ENCODE measurements around the gene RTL1.

The RTL1 gene

DNA sequence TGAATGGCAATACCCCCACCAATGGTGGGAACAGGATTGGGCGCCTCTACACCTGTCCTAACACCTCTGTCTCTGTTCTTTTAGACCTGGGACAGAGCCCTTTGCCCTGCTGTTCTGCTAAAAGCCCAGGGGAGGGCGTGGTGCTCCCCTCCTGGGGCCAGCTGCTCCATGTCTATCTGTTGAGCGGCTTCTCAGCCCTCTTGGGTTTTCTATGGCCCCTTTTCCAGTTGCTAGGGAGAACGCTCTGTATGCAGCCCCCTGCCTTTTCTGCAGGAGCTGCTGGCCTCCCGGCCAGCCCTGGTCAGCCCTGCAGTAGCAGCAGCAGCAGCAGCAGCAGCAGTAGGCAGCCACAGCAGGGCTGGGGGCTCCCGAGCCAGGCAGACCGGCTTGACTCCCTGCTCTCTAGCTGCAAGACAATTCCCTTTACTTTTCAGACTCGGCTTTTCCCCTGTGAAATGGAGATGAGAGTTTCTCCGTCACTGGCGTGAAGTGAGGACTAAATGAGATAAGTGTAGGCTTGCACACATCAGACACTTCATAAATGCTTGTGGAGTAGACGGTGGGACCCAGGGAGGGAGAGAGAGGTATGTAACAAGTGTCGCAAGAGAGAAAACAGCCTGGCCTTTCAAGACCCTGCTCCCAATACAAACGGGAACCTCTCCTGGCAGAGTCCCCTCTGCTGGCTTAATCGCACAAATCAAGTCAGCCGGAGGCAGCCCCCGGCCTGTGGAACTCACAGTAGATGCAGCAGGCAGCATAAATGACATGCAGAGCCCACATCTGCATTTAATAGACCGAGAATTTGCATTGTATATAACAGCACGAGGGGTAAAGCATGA lies 1.0 kb downstream of the RTL1 start:
- no peak overlapping the region for H3K27ac Mint-ChIP-seq
- H3K4me3 Mint-ChIP-seq, result no peak overlapping the region
- no peaks in the 10 kb centered on the region for H3K9me3 Mint-ChIP-seq
- no peaks in the 10 kb centered on the region for H3K4me1 Mint-ChIP-seq (ENCODE audit: low read depth)
- no peaks in the 10 kb centered on the region for H3K36me3 Mint-ChIP-seq (ENCODE audit: low read depth)
- H3K27me3 Mint-ChIP-seq (ENCODE audit: low read depth), result peaks cover 62% of the 10 kb centered on the region

DNA sequence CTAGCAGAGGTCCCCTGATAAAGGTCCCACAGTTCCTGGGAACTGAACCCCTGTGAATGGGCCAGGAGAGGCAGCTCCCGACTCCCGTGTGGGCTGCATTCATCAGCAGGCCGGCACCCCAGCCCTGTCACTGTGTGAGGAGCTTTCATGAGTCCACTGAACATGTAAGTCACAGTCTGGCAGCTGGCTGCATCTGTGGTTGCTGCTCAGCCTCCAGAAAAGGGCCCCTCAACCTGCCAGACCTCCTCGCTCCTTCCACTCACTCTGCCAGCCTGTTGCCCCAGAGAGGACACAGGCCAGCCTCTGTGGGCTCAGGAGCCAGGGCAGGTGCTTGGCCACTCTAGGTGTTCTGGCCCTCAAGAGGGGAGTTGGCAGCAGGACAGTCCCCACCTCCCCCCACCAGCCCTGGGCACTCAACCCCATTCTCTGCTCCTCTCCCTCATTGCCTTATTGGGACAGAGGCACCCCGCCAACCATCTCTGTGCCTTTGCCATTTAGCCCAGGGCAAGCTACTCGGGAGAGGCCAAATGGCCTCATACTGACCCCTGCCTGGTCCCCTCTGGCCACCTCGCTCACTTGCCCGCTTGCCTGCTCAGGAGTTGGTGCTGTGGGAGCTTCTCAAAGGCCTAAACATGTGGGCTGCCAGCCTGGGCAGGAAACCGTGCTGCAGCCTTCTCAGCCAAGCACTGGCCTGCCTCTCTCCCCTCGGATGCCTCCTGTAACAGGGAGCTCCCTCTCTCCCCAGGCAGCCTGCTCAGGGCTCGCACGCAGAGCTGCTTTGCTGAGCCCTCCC lies 1.9 kb downstream of the RTL1 start:
- Mint-ChIP-seq H3K36me3 (ENCODE audit: low read depth) (no peaks in the 10 kb centered on the region), H3K4me1 (ENCODE audit: low read depth) (no peaks in the 10 kb centered on the region), H3K27me3 (ENCODE audit: low read depth) (peaks cover 62% of the 10 kb centered on the region), H3K9me3 (no peaks in the 10 kb centered on the region), H3K4me3 (no peak overlapping the region), H3K27ac (no peak overlapping the region)

- Mint-ChIP-seq H3K36me3 (ENCODE audit: low read depth) (no peaks in the 10 kb centered on the region), H3K4me3 (no peak overlapping the region), H3K27ac (no peak overlapping the region), H3K4me1 (ENCODE audit: low read depth) (no peaks in the 10 kb centered on the region), H3K9me3 (no peaks in the 10 kb centered on the region), H3K27me3 (ENCODE audit: low read depth) (peaks cover 59% of the 10 kb centered on the region)
Measured at GRCh38 chr14:100900837-100901390, 2.6 kb downstream of the RTL1 start.

DNA sequence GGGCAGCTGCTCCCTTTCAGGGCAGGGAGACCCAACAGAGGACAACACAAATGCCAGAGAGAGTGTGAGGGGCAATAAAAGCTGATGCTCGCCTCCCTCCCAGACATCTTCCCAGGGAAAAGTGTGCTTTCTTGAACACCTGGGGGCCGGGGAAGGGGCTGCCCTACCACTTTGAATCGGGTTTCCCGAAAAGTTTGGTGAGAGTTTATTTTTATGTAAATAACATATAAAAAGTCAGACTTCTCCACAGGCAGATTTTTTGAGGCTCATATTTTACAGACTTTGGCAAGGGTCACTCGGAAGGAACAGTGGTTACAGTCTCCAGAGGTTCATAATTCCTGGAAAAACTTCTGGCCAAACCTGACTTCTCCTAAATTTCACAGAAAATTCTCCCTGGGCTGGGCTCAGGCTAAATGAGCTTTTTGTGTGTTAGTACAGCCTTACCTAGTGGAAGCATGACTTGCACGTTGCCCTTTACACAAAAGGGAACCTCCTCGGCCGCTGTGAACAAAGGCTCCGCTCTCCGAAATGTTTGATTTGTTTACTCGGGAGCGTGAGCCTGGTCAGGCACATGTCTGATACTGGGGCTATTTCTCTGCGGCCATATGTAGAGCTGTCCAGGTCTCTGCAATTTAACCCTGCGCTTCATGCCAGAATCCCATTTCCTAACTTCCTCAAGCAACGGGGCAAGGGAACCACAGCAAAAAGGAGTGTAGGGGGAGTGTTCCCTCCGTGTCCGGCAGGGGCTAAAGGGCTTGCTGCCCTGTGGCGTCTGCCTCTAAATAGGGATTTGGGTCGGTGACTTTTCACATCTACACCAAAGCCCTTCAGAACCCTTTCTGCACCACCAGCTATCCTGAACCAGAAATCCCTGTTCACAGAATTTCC lies 3.4 kb downstream of the RTL1 start:
- no peak overlapping the region for H3K4me3 Mint-ChIP-seq
- H3K9me3 Mint-ChIP-seq, result no peaks in the 10 kb centered on the region
- H3K27ac Mint-ChIP-seq, result no peak overlapping the region
- H3K36me3 Mint-ChIP-seq (ENCODE audit: low read depth), result no peaks in the 10 kb centered on the region
- H3K27me3 Mint-ChIP-seq (ENCODE audit: low read depth), result peaks cover 51% of the 10 kb centered on the region
- H3K4me1 Mint-ChIP-seq (ENCODE audit: low read depth), result no peaks in the 10 kb centered on the region

DNA sequence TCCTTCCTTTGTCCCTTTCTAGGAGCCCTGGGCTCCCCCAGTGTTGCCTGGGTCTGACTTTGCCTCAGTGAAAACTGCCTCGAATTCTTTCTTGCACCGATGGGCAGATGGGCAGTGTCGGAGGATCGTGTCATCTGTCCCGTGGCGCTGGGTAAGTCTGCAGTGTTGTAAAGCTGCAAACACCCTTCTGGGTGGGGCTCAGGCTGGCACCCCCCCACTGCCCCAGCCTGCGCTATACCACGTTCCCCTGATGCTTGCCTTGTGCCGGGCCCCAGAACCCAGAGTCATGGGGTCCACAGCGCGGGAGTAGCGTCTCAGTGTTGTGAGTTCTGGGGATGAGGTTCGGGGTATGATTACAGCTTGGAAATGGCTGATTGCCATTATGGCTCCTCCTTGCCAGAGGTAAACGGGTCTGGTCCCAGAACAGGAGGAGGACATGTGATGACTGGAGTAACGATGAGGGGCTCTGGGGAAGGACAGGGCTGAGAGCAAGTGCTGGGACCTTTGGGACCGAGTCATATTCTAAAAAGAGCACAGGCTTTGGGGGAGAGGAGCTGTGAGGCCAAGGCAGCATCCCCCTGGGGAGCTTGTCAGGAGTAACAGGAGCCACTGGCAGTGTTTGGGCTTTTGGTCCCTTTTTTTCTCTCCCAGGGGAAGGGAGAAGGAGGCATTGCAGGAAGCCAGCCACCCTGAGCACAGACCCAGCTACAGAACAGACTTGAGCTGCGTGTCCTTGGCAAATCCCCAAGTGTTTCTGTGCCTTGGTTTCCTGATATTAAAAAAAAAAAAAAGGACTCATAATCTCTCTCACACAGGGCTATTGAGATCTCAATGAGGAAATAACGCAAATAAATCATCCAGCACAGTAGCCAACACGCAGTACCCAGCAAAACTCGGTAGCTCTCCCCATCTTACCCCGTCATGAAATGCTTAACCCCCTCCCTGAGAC lies 4.3 kb downstream of the RTL1 start:
- Mint-ChIP-seq H3K27me3 (ENCODE audit: low read depth) (peaks cover 46% of the 10 kb centered on the region), H3K4me3 (no peak overlapping the region), H3K27ac (no peak overlapping the region), H3K36me3 (ENCODE audit: low read depth) (no peaks in the 10 kb centered on the region), H3K9me3 (no peaks in the 10 kb centered on the region), H3K4me1 (ENCODE audit: low read depth) (no peaks in the 10 kb centered on the region)

GRCh38 chr14:100898465-100898864 lies 5.1 kb downstream of the RTL1 start:
- Mint-ChIP-seq H3K27ac (no peak overlapping the region), H3K27me3 (ENCODE audit: low read depth) (peaks cover 42% of the 10 kb centered on the region), H3K4me1 (ENCODE audit: low read depth) (no peaks in the 10 kb centered on the region), H3K36me3 (ENCODE audit: low read depth) (no peaks in the 10 kb centered on the region), H3K4me3 (no peak overlapping the region), H3K9me3 (no peaks in the 10 kb centered on the region)

- Mint-ChIP-seq H3K4me3 (no peak overlapping the region), H3K4me1 (ENCODE audit: low read depth) (no peaks in the 10 kb centered on the region), H3K36me3 (ENCODE audit: low read depth) (no peaks in the 10 kb centered on the region), H3K27me3 (ENCODE audit: low read depth) (peaks cover 30% of the 10 kb centered on the region), H3K9me3 (no peaks in the 10 kb centered on the region), H3K27ac (no peak overlapping the region)
Measured at GRCh38 chr14:100896369-100897060, 7.0 kb downstream of the RTL1 start.

DNA sequence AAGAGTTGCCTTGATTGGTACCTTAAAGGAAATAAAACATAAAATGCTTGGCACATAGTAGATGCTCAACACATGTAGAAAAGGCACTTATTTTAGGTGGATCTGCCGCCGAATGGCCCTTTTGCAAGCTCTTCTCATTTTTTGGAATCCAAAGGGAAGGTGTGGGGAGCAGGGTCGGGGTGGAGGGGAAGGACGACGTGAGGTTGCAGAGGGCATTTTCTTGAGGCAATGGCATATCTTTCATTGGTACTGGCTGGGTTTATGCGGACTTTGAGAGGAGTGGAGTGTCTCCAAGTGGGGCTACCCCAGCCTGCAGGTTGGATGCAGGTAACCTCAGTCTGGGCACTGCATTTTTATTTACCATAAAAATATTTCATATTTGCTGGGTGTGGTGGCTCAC lies 8.1 kb downstream of the RTL1 start:
- H3K27me3 Mint-ChIP-seq (ENCODE audit: low read depth), result peaks cover 22% of the 10 kb centered on the region
- no peak overlapping the region for H3K4me3 Mint-ChIP-seq
- no peaks in the 10 kb centered on the region for H3K36me3 Mint-ChIP-seq (ENCODE audit: low read depth)
- H3K27ac Mint-ChIP-seq, result no peak overlapping the region
- no peaks in the 10 kb centered on the region for H3K9me3 Mint-ChIP-seq
- H3K4me1 Mint-ChIP-seq (ENCODE audit: low read depth), result no peaks in the 10 kb centered on the region

DNA sequence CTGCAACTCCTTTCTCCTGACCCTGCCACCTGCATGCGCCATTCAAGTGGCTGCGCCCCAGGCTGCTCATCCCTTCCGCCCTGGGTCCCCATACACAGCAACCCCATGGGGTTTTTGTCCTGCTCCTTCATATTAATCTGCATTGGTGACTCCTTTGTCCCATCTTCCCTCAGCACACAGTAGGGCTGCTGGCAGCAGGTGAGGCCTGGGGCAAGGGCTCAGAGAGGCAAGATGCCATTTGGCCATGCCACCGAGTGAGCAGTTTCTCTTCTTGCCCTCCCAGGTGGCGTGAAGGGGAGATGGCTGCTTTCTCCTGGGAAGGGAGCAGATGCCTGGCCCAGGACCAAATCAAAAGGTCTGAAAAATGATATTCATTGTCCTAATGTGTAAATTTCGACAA lies 9.1 kb downstream of the RTL1 start:
- Mint-ChIP-seq H3K4me3 (no peak overlapping the region), H3K4me1 (ENCODE audit: low read depth) (no peaks in the 10 kb centered on the region), H3K9me3 (no peaks in the 10 kb centered on the region), H3K27ac (no peak overlapping the region), H3K27me3 (ENCODE audit: low read depth) (peaks cover 12% of the 10 kb centered on the region), H3K36me3 (ENCODE audit: low read depth) (no peaks in the 10 kb centered on the region)

DNA sequence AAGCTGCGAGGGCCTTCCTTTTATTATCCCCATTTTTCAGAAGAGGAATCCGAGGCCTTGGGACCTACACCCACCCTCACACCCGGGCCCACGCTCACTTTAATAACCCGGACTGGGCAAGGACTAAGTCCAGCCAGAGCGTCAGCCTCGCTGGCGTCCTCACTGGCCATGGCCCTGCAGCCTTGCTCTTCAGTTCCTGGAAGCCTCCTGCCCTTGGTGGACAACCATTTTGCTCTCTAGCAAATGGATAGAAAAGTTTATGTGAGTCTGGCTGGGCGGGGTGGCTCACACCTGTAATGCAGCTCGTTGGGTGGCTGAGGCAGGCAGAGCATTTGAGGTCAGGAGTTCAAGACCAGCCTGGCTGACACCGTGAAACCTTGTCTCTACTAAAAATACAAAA lies 9.8 kb downstream of the RTL1 start:
- Mint-ChIP-seq H3K27ac (no peak overlapping the region), H3K4me1 (ENCODE audit: low read depth) (no peaks in the 10 kb centered on the region), H3K36me3 (ENCODE audit: low read depth) (no peaks in the 10 kb centered on the region), H3K4me3 (no peak overlapping the region), H3K27me3 (ENCODE audit: low read depth) (peaks cover 5% of the 10 kb centered on the region), H3K9me3 (no peaks in the 10 kb centered on the region)

DNA sequence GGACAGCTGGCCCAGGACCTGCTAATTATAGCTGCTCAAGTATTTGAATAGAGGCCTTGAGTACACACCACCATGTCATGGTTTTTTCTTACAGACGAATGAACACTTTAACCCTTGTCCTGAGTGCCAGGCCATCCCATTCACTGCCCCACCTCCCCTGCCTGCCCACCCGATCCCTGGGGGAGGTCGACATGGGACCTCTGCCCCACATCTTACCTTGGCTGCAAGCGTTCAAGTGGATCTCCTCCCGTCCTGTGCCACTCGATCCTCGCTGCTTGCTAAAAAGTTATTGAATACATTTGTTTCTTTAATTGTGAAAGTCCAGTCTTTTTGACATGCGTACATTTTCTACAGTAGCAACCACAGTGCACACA lies 10.3 kb downstream of the RTL1 start:
- H3K4me1 Mint-ChIP-seq (ENCODE audit: low read depth), result no peaks in the 10 kb centered on the region

GRCh38 chr14:100892496-100893227 lies 10.9 kb downstream of the RTL1 start:
- Mint-ChIP-seq H3K36me3 (ENCODE audit: low read depth) (no peaks in the 10 kb centered on the region), H3K4me3 (no peak overlapping the region), H3K27me3 (ENCODE audit: low read depth) (peaks cover 5% of the 10 kb centered on the region), H3K9me3 (no peaks in the 10 kb centered on the region), H3K4me1 (ENCODE audit: low read depth) (no peaks in the 10 kb centered on the region), H3K27ac (no peak overlapping the region)

More for the DNA sequence above, 10.3 kb downstream of the RTL1 start:
- Mint-ChIP-seq H3K27ac (no peak overlapping the region), H3K36me3 (ENCODE audit: low read depth) (no peaks in the 10 kb centered on the region), H3K9me3 (no peaks in the 10 kb centered on the region), H3K4me3 (no peak overlapping the region), H3K27me3 (ENCODE audit: low read depth) (no peaks in the 10 kb centered on the region)
